ENCODE data around the gene SSBP4.

Gene SSBP4

GRCh38 chr19:18422530-18423191 lies 3.5 kb downstream of the SSBP4 start:
- DNase-seq = no peak

GRCh38 chr19:18423258-18424020 lies 4.2 kb downstream of the SSBP4 start:
- DNase-seq = no peak

- no peak for DNase-seq
These were observed 5.1 kb downstream of the SSBP4 start for GRCh38 chr19:18424122-18424889.

GRCh38 chr19:18424890-18425514 lies 5.8 kb downstream of the SSBP4 start:
- no peak for DNase-seq

GRCh38 chr19:18425515-18426415 lies 6.6 kb downstream of the SSBP4 start:
- DNase-seq = no peak

GRCh38 chr19:18426416-18426767 lies 7.2 kb downstream of the SSBP4 start:
- DNase-seq = no peak

GRCh38 chr19:18427080-18427742 lies 8.0 kb downstream of the SSBP4 start:
- no peak for DNase-seq

GRCh38 chr19:18427743-18428113 lies 8.5 kb downstream of the SSBP4 start:
- no peak for DNase-seq

- DNase-seq = no peak
These were observed 9.1 kb downstream of the SSBP4 start for GRCh38 chr19:18428173-18428786.

- DNase-seq = peak; percentile 83
These were observed 9.8 kb downstream of the SSBP4 start for GRCh38 chr19:18428787-18429674.

GRCh38 chr19:18429717-18430416 lies 10.7 kb downstream of the SSBP4 start:
- DNase-seq = no peak

- no peak for DNase-seq
These were observed 11.4 kb downstream of the SSBP4 start for GRCh38 chr19:18430417-18431144.

GRCh38 chr19:18431351-18432197 lies 12.4 kb downstream of the SSBP4 start:
- no peak for DNase-seq

- no peak for DNase-seq
These were observed 13.2 kb downstream of the SSBP4 start for GRCh38 chr19:18432275-18433014.

GRCh38 chr19:18433015-18433691 lies 14.0 kb downstream of the SSBP4 start:
- no peak for DNase-seq

- DNase-seq = no peak
These were observed 14.7 kb downstream of the SSBP4 start for GRCh38 chr19:18433735-18434398.
